B cell (primary cell): ENCODE results near the gene ARL4C. TPM values are rescaled to one million over a fixed set of nuclear protein-coding genes. Genes with fewer than 3 reads are reported as not detected.

ENCODE experiments used
- ATAC-seq: fragments of 200-7000 bp; cut with Tn5 transposase; one replicate; pipeline ENCODE4 v1.10.0; 2021; ENCODE audit warnings: low read depth, mild to moderate bottlenecking, moderate number of reproducible peaks, moderate library complexity
- CTCF ChIA-PET: fragments of 350-600 bp; sonication (Branson Sonifier 250); formaldehyde crosslinking; loops from one replicate; lab custom pipeline; 2021; ENCODE audit warnings: antibody characterized with exemption, inconsistent platforms; lab: Charles Lee
- POLR2A ChIA-PET: fragments of 350-600 bp; sonication (Branson Sonifier 250); formaldehyde crosslinking; loops from one replicate; lab custom pipeline; 2021; ENCODE audit warnings: antibody characterized with exemption; lab: Charles Lee
- DNase-seq: peaks from one replicate; pipeline ENCODE4 v3.0.0; 2013
- H2AFZ ChIP-seq: 2 replicates; pipeline ENCODE4 v1.6.1; 2012; ENCODE audit warnings: mild to moderate bottlenecking, low read depth, low read length; ENCODE audit not compliant: insufficient read depth, poor library complexity, severe bottlenecking
- H3K27ac ChIP-seq, 2 donors: 1 replicate in 1 of 2; 2 replicates in 1 of 2; pipeline ENCODE4 v1.5.1; 2012 to 2013; ENCODE audit warnings: low read length in 2 of 2, mild to moderate bottlenecking in 2 of 2, moderate library complexity in 1 of 2
- H3K27me3 ChIP-seq, 4 experiments: fragments of 200-600 bp in 1 of 4; sonication (generic) in 1 of 4; replicated peaks in 1 of 4; 1 replicate in 2 of 4; 2 replicates in 2 of 4; pipeline versions ENCODE4 v1.6.1 to v1.7.0; 2013 to 2016; ENCODE audit warnings: low read length in 3 of 4, mild to moderate bottlenecking in 2 of 4, mixed read lengths in 1 of 4, moderate library complexity in 1 of 4; ENCODE audit not compliant: insufficient read depth in 4 of 4, control insufficient read depth in 3 of 4; ENCODE audit errors: control extremely low read depth in 1 of 4
- H3K36me3 ChIP-seq, 2 experiments: replicated peaks in 1 of 2; 1 replicate in 1 of 2; 2 replicates in 1 of 2; pipeline versions ENCODE4 v1.6.1 to v1.7.1; 2013; ENCODE audit warnings: low read length in 1 of 2; ENCODE audit not compliant: insufficient read depth in 2 of 2, control insufficient read depth in 1 of 2; ENCODE audit errors: control extremely low read depth in 1 of 2, extremely low read depth in 1 of 2
- H3K4me1 ChIP-seq, 2 donors: fragments of 200-600 bp in 1 of 2; sonication (generic) in 1 of 2; 1 replicate in 1 of 2; 2 replicates in 1 of 2; pipeline versions ENCODE4 v1.5.1 to v1.6.1; 2013 to 2017; ENCODE audit warnings: low read length in 2 of 2; ENCODE audit not compliant: control insufficient read depth in 2 of 2, insufficient read depth in 2 of 2
- H3K4me2 ChIP-seq: replicated peaks from 2 replicates; pipeline ENCODE3; 2012; ENCODE audit warnings: mild to moderate bottlenecking, low read depth, low read length; ENCODE audit not compliant: poor library complexity, severe bottlenecking
- H3K4me3 ChIP-seq, 5 experiments: fragments of 200-600 bp in 1 of 5; sonication (generic) in 1 of 5; 1 replicate in 3 of 5; 2 replicates in 2 of 5; pipeline versions ENCODE4 v1.5.1 to v1.7.0; 2011 to 2016; ENCODE audit warnings: low read length in 4 of 5, mild to moderate bottlenecking in 4 of 5, low read depth in 2 of 5, control low read depth in 1 of 5, moderate library complexity in 1 of 5; ENCODE audit not compliant: insufficient read depth in 1 of 5; ENCODE audit errors: control extremely low read depth in 1 of 5, extremely low read depth in 1 of 5
- H3K79me2 ChIP-seq: fragments of 200-600 bp; sonication (generic); one replicate; pipeline ENCODE4 v1.6.0; 2016; ENCODE audit warnings: low read length; ENCODE audit not compliant: control insufficient read depth, insufficient read depth
- H3K9ac ChIP-seq: fragments of 200-600 bp; sonication (generic); 2 replicates; pipeline ENCODE4 v1.6.1; 2017; ENCODE audit warnings: mild to moderate bottlenecking, low read length, moderate library complexity
- H3K9me3 ChIP-seq, 3 donors: one replicate each; pipeline versions ENCODE4 v1.6.1 to v1.7.1; 2013; ENCODE audit warnings: low read length in 2 of 3; ENCODE audit not compliant: control insufficient read depth in 2 of 3, insufficient read depth in 1 of 3; ENCODE audit errors: control extremely low read depth in 1 of 3
- H4K20me1 ChIP-seq: 2 replicates; pipeline ENCODE4 v1.6.0; 2012; ENCODE audit warnings: mild to moderate bottlenecking, low read length; ENCODE audit not compliant: insufficient read depth, control insufficient read depth, poor library complexity, severe bottlenecking
- H3K27ac Mint-ChIP-seq: one replicate; pipeline ENCODE4 v1.8.0; 2021; ENCODE audit warnings: mixed read lengths
- H3K27me3 Mint-ChIP-seq: one replicate; pipeline ENCODE4 v1.8.0; 2021; ENCODE audit warnings: mixed read lengths
- H3K4me1 Mint-ChIP-seq: one replicate; pipeline ENCODE4 v1.8.0; 2021; ENCODE audit warnings: mixed read lengths
- H3K4me3 Mint-ChIP-seq: one replicate; pipeline ENCODE4 v1.8.0; 2021; ENCODE audit warnings: mixed read lengths
- H3K9me3 Mint-ChIP-seq: one replicate; pipeline ENCODE4 v1.8.0; 2022; ENCODE audit warnings: mixed read lengths; ENCODE audit not compliant: insufficient read depth
- CTCF ChIP-seq: fragments of 200-600 bp; IDR thresholded peaks from one replicate; pipeline ENCODE4 v1.8.0; 2022; ENCODE audit warnings: antibody characterized with exemption, mild to moderate bottlenecking
- EZH2 ChIP-seq: IDR thresholded peaks from 2 replicates; pipeline ENCODE4 v1.6.1; 2012; ENCODE audit warnings: borderline replicate concordance, low read depth, mild to moderate bottlenecking, moderate library complexity, low read length; ENCODE audit not compliant: insufficient read depth, poor library complexity, severe bottlenecking
- WGBS: methylation state at CpG from one replicate; pipeline ENCODE4 v1.1.5; 2013; ENCODE audit warnings: missing lambda C conversion rate; ENCODE audit not compliant: insufficient coverage; 5-methylcytosine and 5-hydroxymethylcytosine counted together
- intact Hi-C: fragments of 100-400 bp; cut with micrococcal nuclease; formaldehyde crosslinking; loops from one replicate; pipeline ENCODE4 v1.10.0; 2022
- polyA plus RNA-seq: library from polyadenylated mRNA; depleted of rRNA; stranded (reverse); fragments of >200 nt; gene quantifications from 2 replicates; pipeline ENCODE4 v1.2.3, GENCODE V29; 2012
- total RNA-seq, 2 donors: library from RNA; stranded (reverse); fragments of 120-200 nt in 1 of 2; gene quantifications; 1 replicate in 1 of 2; 2 replicates in 1 of 2; pipeline versions ENCODE4 v1.2.3 to v1.2.4, GENCODE V29; 2013 to 2022

The ARL4C gene
- total and polyA plus RNA-seq, 2 donors (not counting 1 experiment from before 2014, with no cell fraction given) = 20.2 to 22.5 TPM

GRCh38 chr2:234537929-234538328 is 41.0 kb upstream of the ARL4C start:
- no peaks in the 10 kb centered on the region for H3K4me1 ChIP-seq
- no peak overlapping the region for H3K4me3 ChIP-seq
- peaks cover 16% of the 10 kb centered on the region for H3K27me3 Mint-ChIP-seq
- H3K4me3 Mint-ChIP-seq = no peak overlapping the region
- DNase-seq (no peak), ATAC-seq (no peak)
- H3K27ac ChIP-seq = no peak overlapping the region
- ChIA-PET CTCF (interaction anchor here (0.7 to 1.7 kb wide), 2 partner anchors 10 to 403 kb away, joined by 3 to 4 read pairs; no protein-coding TSS in a partner anchor), POLR2A (no interaction called here)
- no peak overlapping the region for H3K27ac Mint-ChIP-seq
- intact Hi-C loops = no loop called here
- no peaks in the 10 kb centered on the region for H3K4me1 Mint-ChIP-seq
- no peaks in the 10 kb centered on the region for H3K36me3 ChIP-seq
- H3K27me3 ChIP-seq = peaks cover 0 to 15% (median 3%) of the 10 kb centered on the region in 4 experiments
- WGBS = 48% methylated on average over 4 of the region's 4 CpGs
- no peak overlapping the region for H3K4me2 ChIP-seq
- no peak overlapping the region for H3K9ac ChIP-seq
- H3K9me3 Mint-ChIP-seq = no peaks in the 10 kb centered on the region
- peaks cover 0 to 11% (median 5%) of the 10 kb centered on the region in 3 donors for H3K9me3 ChIP-seq
- no peak overlapping the region for H2AFZ ChIP-seq
- no peaks in the 10 kb centered on the region for H4K20me1 ChIP-seq
- H3K79me2 ChIP-seq = no peaks in the 10 kb centered on the region
- TF ChIP-seq CTCF (no peak), EZH2 (no peak)

- ChIA-PET CTCF (interaction anchor here (1.7 to 3.6 kb wide), 2 partner anchors 9 to 12 kb away, joined by 3 to 22 read pairs; no protein-coding TSS in a partner anchor), POLR2A (no interaction called here)
- WGBS = 69% methylated on average over 10 of the region's 13 CpGs
- ATAC-seq = no peak
- Histone ChIP-seq H2AFZ (no peak overlapping the region), H3K36me3 (no peaks in the 10 kb centered on the region), H3K4me1 (no peaks in the 10 kb centered on the region), H3K27ac (no peak overlapping the region), H4K20me1 (no peaks in the 10 kb centered on the region), H3K27me3 (peaks cover 0 to 22% (median 4%) of the 10 kb centered on the region in 4 experiments), H3K9ac (no peak overlapping the region), H3K79me2 (no peaks in the 10 kb centered on the region), H3K9me3 (peaks cover 0 to 11% (median 5%) of the 10 kb centered on the region in 3 donors), H3K4me2 (no peak overlapping the region), H3K4me3 (no peak overlapping the region)
- TF ChIP-seq EZH2 (no peak), CTCF (no peak)
- peaks cover 26% of the 10 kb centered on the region for H3K27me3 Mint-ChIP-seq
- intact Hi-C loops = no loop called here
- H3K9me3 Mint-ChIP-seq = no peaks in the 10 kb centered on the region
- H3K27ac Mint-ChIP-seq = no peak overlapping the region
- H3K4me3 Mint-ChIP-seq = no peak overlapping the region
- no peak for DNase-seq
- H3K4me1 Mint-ChIP-seq = no peaks in the 10 kb centered on the region
Observed at GRCh38 chr2:234536178-234536965, 39.5 kb upstream of the ARL4C start.
